Cardiac muscle cell (in vitro differentiated cells and primary cell): ENCODE results near the gene IL17B. TPM values are rescaled to one million over a fixed set of nuclear protein-coding genes. Genes with fewer than 3 reads are reported as not detected.

ENCODE experiments used
- DNase-seq, 2 donors: peaks; one replicate each; pipeline versions ENCODE4 v3.0.0 to v3.0.0-alpha.2; 2010 to 2017; ENCODE audit warnings: low read depth in 1 of 2, low spot score in 1 of 2
- H3K27ac ChIP-seq: fragments of 200-600 bp; sonication (generic); 2 replicates; pipeline ENCODE4 v1.5.1; 2016
- H3K27me3 ChIP-seq: fragments of 200-600 bp; sonication (generic); 2 replicates; pipeline ENCODE4 v1.6.0; 2016; ENCODE audit warnings: control low read depth
- H3K36me3 ChIP-seq: fragments of 200-600 bp; sonication (generic); 2 replicates; pipeline ENCODE4 v1.5.1; 2016; ENCODE audit warnings: control low read depth
- H3K4me1 ChIP-seq: fragments of 200-600 bp; sonication (generic); 2 replicates; pipeline ENCODE4 v1.8.1; 2017; ENCODE audit warnings: low read depth, mild to moderate bottlenecking, mixed run types
- H3K4me3 ChIP-seq: fragments of 200-600 bp; sonication (generic); 2 replicates; pipeline ENCODE4 v1.5.1; 2016; ENCODE audit warnings: mild to moderate bottlenecking
- H3K9me3 ChIP-seq: fragments of 200-600 bp; sonication (generic); 2 replicates; pipeline ENCODE4 v1.5.1; 2017; ENCODE audit warnings: low read depth, mild to moderate bottlenecking, control low read depth
- polyA plus RNA-seq: library from polyadenylated mRNA; unstranded; fragments of >200 nt; fragmentation: Nextera tagmentation; extraction: Ambion mirVana; gene quantifications from 2 replicates; pipeline ENCODE4 v1.2.1, GENCODE V29; 2016
- total RNA-seq: library from RNA; depleted of rRNA; stranded (reverse); fragments of >200 nt; gene quantifications from 2 replicates; pipeline ENCODE4 v1.2.3, GENCODE V29; 2016
- TF ChIP-seq, protein P1 (sequence below): IDR thresholded peaks from 2 replicates; pipeline ENCODE4 v1.5.1; 2012; ENCODE audit warnings: low read depth, mild to moderate bottlenecking, low read length

IL17B gene
- total and polyA plus RNA-seq, 2 experiments from 2014 or later, result 3.9 to 9.0 TPM

DNA sequence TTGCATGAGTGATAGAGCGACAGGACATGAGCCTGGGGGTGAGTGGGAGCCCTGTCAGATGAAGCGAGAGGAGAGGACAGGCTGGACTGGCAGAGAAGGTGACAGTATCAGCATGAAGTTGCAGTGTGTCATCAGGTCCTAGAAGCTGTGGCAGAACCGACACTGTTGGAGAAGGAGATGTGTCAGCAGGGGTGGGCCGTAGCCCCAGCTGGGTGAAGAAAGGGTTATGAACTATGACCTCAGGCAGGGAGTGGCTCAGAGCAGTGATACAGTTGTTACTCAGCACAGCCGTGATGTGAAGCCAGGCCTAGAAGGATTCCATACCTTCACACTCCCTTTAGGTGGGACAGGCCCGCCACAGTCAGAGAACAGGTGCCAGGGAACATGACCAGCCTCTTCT, 13.7 kb downstream of the IL17B start:
- no peaks in the 10 kb centered on the region for H3K9me3 ChIP-seq
- H3K4me1 ChIP-seq, result no peaks in the 10 kb centered on the region
- TF ChIP-seq, protein P1, sequence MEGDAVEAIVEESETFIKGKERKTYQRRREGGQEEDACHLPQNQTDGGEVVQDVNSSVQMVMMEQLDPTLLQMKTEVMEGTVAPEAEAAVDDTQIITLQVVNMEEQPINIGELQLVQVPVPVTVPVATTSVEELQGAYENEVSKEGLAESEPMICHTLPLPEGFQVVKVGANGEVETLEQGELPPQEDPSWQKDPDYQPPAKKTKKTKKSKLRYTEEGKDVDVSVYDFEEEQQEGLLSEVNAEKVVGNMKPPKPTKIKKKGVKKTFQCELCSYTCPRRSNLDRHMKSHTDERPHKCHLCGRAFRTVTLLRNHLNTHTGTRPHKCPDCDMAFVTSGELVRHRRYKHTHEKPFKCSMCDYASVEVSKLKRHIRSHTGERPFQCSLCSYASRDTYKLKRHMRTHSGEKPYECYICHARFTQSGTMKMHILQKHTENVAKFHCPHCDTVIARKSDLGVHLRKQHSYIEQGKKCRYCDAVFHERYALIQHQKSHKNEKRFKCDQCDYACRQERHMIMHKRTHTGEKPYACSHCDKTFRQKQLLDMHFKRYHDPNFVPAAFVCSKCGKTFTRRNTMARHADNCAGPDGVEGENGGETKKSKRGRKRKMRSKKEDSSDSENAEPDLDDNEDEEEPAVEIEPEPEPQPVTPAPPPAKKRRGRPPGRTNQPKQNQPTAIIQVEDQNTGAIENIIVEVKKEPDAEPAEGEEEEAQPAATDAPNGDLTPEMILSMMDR, result no peak
- H3K27ac ChIP-seq, result no peak overlapping the region
- H3K4me3 ChIP-seq, result no peak overlapping the region
- no peak for DNase-seq
- no peaks in the 10 kb centered on the region for H3K36me3 ChIP-seq
- H3K27me3 ChIP-seq, result no peaks in the 10 kb centered on the region

DNA sequence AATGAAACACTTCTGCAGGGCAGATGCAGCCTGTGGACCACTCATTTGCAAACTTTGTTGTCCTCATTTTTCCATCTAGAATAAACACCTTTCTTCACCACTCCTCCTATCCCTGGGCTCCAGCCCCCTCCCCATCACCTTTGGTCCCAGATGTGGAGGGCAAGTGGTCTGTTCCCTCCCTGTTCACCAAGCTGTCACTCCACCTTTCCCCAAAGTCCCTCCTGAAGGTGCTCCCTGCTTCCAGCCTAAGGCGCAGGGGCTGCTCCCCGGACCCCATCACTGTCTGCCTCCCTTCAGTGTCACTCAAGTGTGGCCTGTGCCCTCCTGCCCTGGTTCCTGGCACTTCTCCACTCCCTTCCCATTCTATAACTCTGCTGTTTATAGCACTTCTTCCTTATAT, 14.4 kb downstream of the IL17B start:
- H3K4me1 ChIP-seq, result no peaks in the 10 kb centered on the region
- H3K27ac ChIP-seq, result no peak overlapping the region
- no peak overlapping the region for H3K4me3 ChIP-seq
- no peaks in the 10 kb centered on the region for H3K9me3 ChIP-seq
- no peak for DNase-seq
- H3K27me3 ChIP-seq, result peaks cover 4% of the 10 kb centered on the region
- no peaks in the 10 kb centered on the region for H3K36me3 ChIP-seq
- TF ChIP-seq, protein P1, result no peak

DNA sequence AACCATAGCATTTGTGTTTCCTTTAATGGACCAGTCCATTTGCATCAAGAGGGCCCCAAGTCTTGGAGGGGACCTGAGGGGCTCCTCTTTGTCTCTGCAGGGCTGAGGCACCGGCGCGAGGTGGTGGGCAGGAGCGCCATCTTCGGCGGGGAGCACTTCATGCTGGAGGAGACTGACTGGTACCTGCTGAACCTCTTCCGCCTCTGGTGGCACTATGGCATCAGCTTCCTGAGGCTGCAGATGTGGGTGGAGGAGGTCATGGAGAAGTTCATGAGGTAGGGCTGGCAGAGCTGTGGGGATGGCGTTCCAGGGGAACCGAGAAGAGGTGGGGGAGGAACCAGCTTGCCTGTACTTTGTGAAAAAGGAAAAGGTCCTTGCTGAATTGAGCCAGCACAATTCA, 15.2 kb downstream of the IL17B start:
- Histone ChIP-seq H3K9me3 (no peaks in the 10 kb centered on the region), H3K27me3 (peaks cover 11% of the 10 kb centered on the region), H3K4me1 (no peaks in the 10 kb centered on the region), H3K4me3 (no peak overlapping the region), H3K27ac (no peak overlapping the region), H3K36me3 (no peaks in the 10 kb centered on the region)
- DNase-seq, result no peak
- TF ChIP-seq, protein P1, result no peak

DNA sequence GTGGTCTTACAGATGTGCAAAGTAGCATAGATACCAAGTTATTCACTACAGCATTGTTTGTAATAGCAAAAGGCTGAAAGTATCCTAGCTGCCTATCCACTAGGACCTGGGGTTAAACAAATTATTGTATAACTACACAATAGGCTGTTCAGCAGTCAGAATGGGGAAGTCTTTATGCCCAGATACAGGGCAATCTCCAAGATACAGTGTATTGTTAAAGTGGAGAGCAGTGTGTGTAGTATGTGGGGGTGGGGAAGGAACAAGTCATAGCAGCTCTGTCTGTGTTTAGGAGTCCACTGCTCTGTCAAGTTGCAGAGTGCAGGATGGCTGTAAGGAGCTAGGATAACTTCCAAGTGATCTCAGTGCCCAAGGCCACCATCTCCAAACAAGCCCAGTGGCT, 15.7 kb downstream of the IL17B start:
- H3K27ac ChIP-seq, result no peak overlapping the region
- H3K27me3 ChIP-seq, result peaks cover 15% of the 10 kb centered on the region
- H3K9me3 ChIP-seq, result no peaks in the 10 kb centered on the region
- no peaks in the 10 kb centered on the region for H3K4me1 ChIP-seq
- TF ChIP-seq, protein P1, result no peak
- no peak for DNase-seq
- H3K4me3 ChIP-seq, result no peak overlapping the region
- H3K36me3 ChIP-seq, result no peaks in the 10 kb centered on the region

DNA sequence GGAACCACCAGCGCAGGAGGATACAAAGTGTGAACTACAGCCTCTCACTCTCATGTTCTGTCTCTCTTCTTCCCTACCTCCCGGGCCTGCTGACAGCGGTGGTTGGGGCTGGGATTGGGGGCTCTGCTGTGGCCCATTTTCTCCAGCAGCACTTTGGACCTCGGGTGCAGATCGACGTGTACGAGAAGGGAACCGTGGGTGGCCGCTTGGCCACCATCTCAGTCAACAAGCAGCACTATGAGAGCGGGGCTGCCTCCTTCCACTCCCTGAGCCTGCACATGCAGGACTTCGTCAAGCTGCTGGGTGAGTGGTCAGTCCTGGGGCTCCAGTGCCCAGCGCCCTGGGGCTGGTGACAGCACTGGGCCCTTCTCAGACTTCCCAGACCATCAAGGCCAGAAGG, 16.6 kb downstream of the IL17B start:
- TF ChIP-seq, protein P1, result no peak

DNA sequence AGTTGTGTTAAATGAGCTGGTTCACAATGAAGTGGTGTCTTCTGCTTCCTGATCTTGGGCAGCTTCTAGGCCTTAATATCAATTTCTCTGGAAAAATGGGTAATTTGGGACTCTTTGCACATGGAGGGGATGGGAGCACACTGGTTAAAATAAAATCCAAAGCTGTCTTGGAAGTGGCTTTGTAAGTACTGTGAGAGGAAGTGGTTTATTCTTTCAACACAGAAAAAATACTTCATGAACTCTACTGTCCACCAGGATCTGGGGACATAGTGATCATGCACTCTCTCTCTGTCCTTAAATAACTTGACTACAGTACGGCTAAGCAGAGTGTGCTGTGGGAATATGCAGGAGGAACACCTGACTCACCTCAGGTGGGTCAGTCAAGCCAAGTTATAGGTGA, 18.8 kb downstream of the IL17B start:
- TF ChIP-seq, protein P1, result no peak
- H3K4me1 ChIP-seq, result no peaks in the 10 kb centered on the region
- no peaks in the 10 kb centered on the region for H3K36me3 ChIP-seq
- H3K27me3 ChIP-seq, result peaks cover 16% of the 10 kb centered on the region
- H3K9me3 ChIP-seq, result no peaks in the 10 kb centered on the region
- no peak for DNase-seq
- H3K4me3 ChIP-seq, result no peak overlapping the region
- no peak overlapping the region for H3K27ac ChIP-seq

More for the DNA sequence above, 16.6 kb downstream of the IL17B start:
- Histone ChIP-seq H3K4me3 (no peak overlapping the region), H3K27me3 (peaks cover 16% of the 10 kb centered on the region), H3K27ac (no peak overlapping the region), H3K4me1 (no peaks in the 10 kb centered on the region), H3K36me3 (no peaks in the 10 kb centered on the region), H3K9me3 (no peaks in the 10 kb centered on the region)
- no peak for DNase-seq
